HEK293T (cell line): ENCODE data around the gene ARL6.

ENCODE experiments used
- ARNT ChIP-seq: fragments of 450-650 bp; IDR thresholded peaks from 2 replicates; pipeline ENCODE4 v1.6.1; 2017; ENCODE audit warnings: mild to moderate bottlenecking
- BHLHE40 ChIP-seq: fragments of 450-650 bp; IDR thresholded peaks from 2 replicates; pipeline ENCODE4 v1.6.1; 2016; ENCODE audit warnings: mild to moderate bottlenecking, moderate library complexity, borderline replicate concordance
- CTBP1 ChIP-seq: fragments of 450-650 bp; IDR thresholded peaks from 2 replicates; pipeline ENCODE4 v1.6.1; 2016; ENCODE audit warnings: borderline replicate concordance
- ELF4 ChIP-seq: fragments of 450-650 bp; IDR thresholded peaks from 2 replicates; pipeline ENCODE4 v1.6.1; 2017; ENCODE audit warnings: antibody characterized with exemption
- FOXA1 ChIP-seq: fragments of 450-650 bp; IDR thresholded peaks from 2 replicates; pipeline ENCODE4 v1.6.1; 2016; ENCODE audit warnings: mild to moderate bottlenecking
- FOXK2 ChIP-seq: fragments of 450-650 bp; IDR thresholded peaks from 2 replicates; pipeline ENCODE4 v1.6.1; 2016; ENCODE audit warnings: mild to moderate bottlenecking
- FOXM1 ChIP-seq: fragments of 450-650 bp; IDR thresholded peaks from 2 replicates; pipeline ENCODE4 v1.6.1; 2017; ENCODE audit warnings: mild to moderate bottlenecking, borderline replicate concordance
- HDGF ChIP-seq: fragments of 450-650 bp; IDR thresholded peaks from 2 replicates; pipeline ENCODE4 v1.6.1; 2017; ENCODE audit warnings: antibody characterized with exemption, borderline replicate concordance
- NFRKB ChIP-seq: fragments of 450-650 bp; IDR thresholded peaks from 2 replicates; pipeline ENCODE4 v1.6.1; 2016; ENCODE audit warnings: mild to moderate bottlenecking, moderate library complexity
- SUZ12 ChIP-seq: fragments of 450-650 bp; IDR thresholded peaks from 2 replicates; pipeline ENCODE4 v1.6.1; 2016; ENCODE audit warnings: mild to moderate bottlenecking
- TARDBP ChIP-seq: fragments of 450-650 bp; IDR thresholded peaks from 2 replicates; pipeline ENCODE4 v1.6.1; 2016
- ZNF384 ChIP-seq: fragments of 450-650 bp; IDR thresholded peaks from 2 replicates; pipeline ENCODE4 v1.6.1; 2016

DNA sequence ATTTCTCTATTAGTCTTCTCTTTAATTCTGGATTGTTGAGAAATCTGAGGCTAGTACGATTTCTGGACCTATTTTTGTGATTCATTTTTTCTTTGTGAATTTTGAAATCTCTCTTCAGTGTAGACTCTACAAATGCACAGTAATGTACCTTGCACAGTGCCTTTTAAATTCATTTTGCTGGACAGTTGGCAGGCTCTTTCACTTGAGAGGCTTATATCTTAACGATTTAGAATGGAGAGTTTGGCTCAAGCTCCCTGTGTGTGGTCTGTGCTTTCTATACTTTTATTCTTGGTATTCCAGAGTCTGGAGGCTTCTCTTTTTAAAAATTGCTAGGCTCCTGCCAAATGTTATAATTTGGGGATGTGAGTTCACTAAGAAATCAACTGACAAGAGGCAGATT lies 66.1 kb downstream of the ARL6 start:
- TF ChIP-seq SUZ12 (no peak), ELF4 (no peak), BHLHE40 (no peak), ARNT (no peak), FOXM1 (no peak), FOXK2 (no peak), TARDBP (no peak), HDGF (no peak), ZNF384 (no peak), CTBP1 (no peak), FOXA1 (no peak), NFRKB (no peak)
